Activated gamma-delta T cell treated with anti-CD3 and anti-CD28 coated beads, Interleukin-2, amount 50 U/mL, for 16 hours (primary cell): ENCODE results near the gene BMS1.
"Not testable (repeated sequence)": the region's sequence is repeated elsewhere in the genome, so short reads cannot be mapped to it uniquely, and the experiment has no call there.

Source experiments
- DNase-seq: peaks from one replicate; pipeline ENCODE4 v3.0.0-alpha.2; 2020; ENCODE audit warnings: low read depth

Gene BMS1, protein sequence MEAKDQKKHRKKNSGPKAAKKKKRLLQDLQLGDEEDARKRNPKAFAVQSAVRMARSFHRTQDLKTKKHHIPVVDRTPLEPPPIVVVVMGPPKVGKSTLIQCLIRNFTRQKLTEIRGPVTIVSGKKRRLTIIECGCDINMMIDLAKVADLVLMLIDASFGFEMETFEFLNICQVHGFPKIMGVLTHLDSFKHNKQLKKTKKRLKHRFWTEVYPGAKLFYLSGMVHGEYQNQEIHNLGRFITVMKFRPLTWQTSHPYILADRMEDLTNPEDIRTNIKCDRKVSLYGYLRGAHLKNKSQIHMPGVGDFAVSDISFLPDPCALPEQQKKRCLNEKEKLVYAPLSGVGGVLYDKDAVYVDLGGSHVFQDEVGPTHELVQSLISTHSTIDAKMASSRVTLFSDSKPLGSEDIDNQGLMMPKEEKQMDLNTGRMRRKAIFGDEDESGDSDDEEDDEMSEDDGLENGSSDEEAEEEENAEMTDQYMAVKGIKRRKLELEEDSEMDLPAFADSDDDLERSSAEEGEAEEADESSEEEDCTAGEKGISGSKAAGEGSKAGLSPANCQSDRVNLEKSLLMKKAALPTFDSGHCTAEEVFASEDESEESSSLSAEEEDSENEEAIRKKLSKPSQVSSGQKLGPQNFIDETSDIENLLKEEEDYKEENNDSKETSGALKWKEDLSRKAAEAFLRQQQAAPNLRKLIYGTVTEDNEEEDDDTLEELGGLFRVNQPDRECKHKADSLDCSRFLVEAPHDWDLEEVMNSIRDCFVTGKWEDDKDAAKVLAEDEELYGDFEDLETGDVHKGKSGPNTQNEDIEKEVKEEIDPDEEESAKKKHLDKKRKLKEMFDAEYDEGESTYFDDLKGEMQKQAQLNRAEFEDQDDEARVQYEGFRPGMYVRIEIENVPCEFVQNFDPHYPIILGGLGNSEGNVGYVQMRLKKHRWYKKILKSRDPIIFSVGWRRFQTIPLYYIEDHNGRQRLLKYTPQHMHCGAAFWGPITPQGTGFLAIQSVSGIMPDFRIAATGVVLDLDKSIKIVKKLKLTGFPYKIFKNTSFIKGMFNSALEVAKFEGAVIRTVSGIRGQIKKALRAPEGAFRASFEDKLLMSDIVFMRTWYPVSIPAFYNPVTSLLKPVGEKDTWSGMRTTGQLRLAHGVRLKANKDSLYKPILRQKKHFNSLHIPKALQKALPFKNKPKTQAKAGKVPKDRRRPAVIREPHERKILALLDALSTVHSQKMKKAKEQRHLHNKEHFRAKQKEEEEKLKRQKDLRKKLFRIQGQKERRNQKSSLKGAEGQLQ

DNA sequence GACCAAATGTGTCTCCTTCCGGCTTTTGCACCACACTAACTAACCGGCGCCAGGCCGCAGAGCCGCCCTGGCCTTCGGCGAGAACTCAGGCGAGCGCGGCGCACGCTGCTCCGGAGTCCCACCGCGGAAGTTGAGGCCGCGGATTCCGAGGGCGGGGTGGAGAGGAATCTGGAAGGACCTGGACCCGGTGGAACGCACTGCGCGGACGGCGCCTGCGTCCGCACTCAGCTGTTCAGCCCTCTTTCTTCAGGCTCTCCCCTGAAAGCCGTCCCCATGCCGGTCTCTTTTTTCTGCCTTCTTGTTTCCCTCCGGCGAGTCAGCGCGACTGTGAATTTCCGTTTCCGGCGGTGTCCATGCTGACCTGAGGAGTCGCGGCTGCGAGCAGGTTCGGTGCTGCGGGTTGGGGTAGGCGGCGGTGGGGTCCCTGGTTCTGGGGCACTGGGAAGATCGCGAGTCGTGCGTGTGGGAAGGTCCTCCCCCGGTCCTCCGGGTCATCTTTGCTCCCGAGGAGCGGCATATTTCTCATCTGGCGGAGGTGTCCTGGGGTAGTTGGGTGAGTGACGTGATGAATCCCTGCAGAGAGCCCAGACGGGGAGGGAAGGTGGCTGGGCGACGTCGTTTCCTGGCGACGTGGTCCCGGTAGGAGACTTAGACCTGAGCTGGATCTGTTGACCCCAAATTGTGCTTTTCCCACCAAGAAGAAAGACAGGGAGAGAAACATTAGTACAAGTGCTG is at the start of gene BMS1:
BMS1 (plus strand) TSS at position 350 of the 735 bp plus-strand sequence. CDS start 1,600 bp downstream, outside the sequence.
- DNase-seq: peak; percentile 80

DNA sequence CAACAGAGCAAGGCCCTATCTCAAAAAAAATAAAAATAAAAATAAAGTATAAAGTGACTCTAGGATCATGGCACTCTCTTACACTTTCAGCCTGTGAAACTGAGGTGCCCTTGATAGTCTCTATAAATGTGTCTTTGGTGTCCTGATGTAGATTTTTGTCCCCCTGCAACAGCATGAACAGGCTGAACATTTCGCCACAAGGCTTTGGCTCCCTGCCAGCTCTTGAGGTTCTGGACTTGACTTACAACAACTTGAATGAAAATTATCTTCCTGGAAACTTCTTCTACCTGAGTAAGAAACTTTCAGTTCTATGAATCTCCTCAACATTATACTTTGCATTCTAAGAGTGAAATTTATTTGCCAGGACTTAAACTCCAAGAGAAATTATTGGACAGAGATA is 48.1 kb upstream of the BMS1 start:
- no peak for DNase-seq

DNA sequence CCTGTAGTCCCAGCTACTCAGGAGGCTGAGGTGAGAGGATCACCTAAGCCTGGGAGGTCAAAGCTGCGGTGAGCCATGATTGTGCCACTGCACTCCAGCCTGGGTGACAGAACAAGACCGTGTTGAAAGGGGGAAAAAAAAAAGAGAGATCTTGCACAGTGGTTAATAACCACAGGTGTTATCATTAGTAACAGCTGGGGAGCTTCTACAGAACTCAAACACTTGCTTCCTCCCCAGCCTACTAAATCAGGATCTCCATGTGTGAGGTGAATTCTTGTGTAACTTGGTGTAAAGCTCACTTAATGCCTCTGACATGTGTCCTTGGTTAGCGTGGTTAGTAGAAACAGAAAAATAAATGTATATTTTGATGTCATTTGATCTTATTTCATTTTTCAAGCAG is 43.9 kb upstream of the BMS1 start:
- DNase-seq: no peak

DNA sequence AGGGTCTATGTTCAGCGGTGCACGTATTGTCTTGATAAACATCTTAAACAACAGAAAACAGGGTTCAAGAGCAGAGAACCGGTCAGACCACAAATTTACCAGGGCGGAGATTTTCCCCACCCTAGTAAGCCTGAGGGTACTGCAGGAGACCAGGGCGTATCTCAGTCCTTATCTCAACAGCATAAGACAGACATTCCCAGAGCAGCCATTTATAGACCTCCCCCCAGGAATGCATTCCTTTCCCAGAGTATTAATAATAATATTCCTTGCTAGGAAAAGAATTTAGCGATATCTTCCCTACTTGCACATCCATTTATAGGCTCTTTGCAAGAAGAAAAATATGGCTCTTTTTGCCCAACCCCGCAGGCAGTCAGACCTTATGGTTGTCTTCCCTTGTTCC is 41.1 kb upstream of the BMS1 start:
- DNase-seq: not testable (repeated sequence)

DNA sequence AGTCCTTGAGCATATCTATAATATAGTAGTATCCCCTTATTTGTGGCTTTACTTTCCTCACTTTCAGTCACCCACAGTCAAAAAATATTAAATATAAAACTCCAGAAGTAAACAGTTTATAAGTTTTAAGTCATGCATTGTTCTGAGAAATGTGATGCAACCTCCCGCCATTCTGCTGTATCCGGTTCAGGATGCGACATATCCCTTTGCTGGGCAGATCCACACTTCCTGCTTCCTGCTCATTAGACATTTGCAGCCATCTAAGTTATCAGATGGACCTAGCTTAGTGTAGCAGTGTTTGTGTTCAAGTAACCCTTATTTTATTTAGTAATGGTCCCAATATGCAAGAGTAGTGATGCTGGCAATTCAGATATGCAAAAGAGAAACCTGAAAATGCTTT is 38.9 kb upstream of the BMS1 start:
- DNase-seq: no peak

DNA sequence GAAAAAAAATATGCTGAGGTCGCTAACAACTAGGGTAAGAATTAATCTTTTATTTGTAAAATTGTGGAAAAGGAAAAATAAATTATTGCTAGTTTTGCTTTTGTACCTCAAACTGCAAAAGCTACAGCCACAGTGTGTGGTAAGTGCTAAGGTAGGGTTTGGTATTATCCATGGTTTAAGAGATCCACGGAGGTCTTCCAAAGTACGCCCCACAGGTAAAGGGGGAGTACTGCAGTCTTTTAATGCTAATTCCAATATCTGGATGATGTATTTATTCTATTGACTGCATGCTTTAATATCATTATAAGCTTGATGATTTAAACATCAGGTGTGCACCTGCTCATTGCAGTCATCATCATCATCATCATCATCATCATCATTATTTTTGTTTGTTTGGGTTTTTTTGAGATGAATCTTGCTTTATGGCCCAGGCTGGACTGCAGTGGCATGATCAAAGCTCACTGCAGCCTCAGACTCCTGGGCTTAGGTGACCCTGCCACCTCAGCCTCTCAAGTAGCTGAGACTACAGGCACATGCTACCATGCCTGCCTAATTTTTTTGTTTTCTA is 38.4 kb upstream of the BMS1 start:
- no peak for DNase-seq

DNA sequence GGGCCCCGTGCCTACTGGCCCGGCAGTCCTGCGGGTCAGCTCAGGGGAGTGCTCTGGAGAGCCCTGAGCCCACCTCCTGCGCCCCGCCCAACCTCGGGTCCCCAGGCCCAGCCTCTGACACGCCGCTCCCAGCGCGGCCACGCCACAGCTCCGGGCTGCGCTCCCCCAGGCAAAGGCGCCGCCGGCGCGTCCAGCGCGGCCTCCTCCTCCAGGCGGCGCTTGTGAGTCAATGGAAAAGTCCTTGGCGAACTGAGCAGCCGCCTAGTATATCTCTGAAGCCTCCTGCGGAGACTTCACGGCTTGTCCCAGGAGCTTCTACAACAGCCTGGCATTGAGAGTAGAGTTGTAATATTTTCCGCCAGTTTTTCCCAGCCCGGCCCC is 29.5 kb upstream of the BMS1 start:
- DNase-seq: peak; percentile 39

DNA sequence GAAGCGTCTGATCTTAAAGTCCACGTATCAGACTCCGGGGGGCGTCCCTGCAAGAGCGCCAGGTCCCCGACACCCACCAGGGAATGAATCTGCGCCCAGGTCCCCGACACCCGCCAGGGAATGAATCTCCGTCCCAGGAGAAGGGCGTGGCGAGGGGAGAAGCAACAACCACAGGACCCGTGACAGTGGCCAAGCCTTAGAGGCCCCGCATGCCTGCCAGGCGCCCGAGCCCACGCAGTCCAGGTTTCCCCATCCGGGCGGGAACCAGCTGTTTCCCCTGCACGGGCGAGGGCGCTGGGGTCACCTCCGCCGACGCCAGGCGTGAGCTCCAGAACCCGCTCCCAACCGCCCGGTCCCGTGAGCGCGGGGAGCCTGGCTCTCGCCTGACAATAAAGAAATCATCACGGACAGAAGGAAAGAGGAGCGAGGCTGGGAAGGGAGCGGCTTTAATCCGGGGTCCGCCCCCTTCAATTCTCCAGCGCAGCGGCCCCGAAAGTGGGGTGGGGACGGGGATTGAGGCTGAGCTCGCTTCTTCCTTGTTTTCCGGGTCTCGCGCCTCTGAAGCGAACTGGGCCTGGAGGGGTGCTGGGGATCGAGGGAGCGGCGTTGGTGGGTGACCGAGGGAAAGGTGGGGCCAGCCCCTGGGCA is 29.0 kb upstream of the BMS1 start:
- no peak for DNase-seq

DNA sequence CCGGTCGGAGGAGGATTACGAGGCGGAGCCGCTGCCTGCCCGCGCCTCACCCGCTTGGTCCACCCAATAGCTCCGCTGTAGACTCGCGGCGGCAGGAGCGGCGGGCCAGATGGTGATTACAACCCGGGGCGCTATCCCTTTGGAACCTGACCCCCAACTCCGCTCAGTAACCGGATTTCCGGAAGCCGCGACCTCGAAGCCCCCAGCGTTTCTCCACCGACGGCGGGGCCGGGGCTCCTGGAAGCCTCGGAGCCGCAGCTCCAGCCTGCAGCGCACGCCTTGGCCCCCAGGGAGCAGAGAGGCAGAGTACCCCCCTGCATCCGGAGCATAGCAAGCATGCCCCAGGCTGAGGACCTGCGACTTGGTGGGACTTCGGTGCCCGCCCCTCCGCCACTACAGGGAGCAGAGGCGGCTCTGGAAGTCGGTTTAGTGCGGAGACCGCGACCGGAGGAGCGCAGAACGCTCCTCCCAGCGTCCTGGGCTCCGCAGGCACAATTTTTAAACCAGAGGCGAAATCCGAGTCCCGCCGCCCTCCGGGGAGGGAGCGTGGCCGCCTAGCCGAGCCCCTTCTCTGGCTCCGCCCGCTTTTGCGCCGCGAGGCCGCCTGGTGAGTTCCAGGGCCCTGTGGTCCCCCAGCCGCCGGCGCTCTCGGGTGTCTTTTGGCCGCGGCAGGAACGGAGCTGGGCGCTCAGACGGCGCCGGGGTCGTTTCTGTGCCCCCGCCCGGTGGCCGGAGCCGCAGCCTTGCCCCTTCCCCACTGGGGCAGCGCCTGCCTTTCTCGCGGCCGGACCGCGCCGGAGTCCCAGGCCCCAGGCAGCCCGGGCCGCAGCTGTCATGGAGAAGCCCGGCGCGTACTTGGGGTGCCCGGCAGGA is 28.2 kb upstream of the BMS1 start:
- DNase-seq: no peak

DNA sequence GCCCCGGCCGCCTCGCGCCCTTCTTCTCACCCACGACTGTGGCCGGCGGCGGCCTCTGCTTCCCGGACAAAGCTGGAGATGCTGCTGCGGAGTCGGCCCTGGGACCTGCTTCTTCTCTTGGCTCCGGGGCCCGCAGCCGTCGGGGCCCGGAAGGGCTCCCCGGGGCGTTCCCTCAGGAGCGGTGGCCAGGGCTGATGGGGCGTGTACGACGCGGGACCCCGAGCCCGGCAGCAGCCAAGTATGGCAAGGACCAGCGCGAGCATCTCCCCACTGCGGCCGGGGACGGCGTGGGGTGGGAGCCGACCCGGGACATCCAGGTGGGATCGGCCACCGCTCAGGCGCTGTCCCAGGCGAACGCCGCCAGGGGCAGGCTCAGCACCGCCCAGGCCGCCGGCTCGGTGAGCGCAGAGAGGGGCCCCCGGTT is 27.6 kb upstream of the BMS1 start:
- no peak for DNase-seq

DNA sequence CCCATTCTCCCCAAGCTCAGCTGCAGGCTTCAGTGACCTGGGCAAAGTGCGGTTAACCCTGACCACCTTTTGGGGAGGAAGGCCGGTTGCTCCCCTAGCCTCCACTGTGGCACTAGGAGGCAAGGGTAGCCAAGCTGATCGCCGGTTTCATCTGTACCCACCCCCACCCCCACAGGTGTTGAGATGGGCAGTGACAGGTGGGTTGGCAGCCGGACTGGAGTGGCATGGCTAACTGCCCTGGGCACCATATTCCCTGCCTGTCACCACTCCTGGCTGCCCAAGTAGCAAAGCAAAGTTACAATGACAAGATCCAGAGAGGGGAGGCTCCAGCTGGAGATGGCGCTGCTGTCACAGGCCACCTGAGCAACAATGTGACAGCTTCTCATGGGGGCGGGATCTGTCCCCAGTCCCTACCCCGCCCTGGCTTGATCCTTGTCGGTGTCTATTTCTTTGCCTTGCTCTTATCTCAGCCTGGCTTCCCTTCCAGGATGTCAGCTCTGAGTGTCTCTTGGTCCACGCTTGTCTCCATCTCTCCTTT is 27.0 kb upstream of the BMS1 start:
- DNase-seq: no peak

DNA sequence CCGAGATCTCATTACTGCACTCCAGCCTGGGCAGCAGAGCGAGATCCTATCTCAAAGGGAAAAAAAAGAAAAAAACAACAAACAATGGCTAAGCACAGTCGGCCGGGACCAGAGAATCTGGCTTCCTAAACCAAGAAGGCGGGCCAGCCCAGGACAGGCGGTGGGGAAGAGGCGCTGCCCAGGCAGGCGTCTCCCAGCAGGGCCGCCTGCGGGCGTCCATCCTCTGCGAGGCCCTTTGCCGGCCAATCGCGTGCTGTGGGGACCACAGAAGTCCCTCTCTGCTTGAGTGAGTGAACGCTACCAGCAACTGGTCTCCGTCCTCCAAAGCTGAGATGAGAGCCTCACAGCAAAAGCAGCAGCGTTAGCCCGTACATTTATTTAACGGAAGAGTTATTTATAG is 14.7 kb upstream of the BMS1 start:
- no peak for DNase-seq

DNA sequence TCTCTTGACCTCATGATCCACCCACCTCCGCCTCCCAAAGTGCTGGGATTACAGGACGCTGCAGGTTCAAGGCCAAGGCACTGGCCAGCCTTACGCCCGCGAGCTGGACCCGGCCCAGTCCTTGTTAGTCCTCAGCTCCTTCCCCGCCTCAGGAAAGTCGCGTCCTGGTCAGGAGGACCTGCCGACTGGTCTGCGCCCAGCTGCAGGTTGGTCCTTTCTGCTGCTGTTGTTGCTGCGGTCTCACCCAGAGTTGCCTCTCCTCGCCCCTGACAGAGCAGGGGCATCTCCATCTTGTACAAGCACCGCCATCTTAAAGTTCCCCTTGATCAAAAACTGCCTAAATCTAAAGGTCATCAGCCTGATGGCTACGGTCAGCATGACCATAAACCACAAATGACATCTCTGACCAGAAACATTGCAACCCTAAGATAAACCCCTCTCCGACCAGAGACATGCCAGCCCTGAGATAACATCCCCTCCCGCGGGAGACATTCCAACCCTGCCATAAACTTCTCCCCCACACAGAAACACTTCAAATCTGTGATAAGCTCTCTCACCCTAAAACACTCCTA is 13.9 kb upstream of the BMS1 start:
- DNase-seq: no peak

DNA sequence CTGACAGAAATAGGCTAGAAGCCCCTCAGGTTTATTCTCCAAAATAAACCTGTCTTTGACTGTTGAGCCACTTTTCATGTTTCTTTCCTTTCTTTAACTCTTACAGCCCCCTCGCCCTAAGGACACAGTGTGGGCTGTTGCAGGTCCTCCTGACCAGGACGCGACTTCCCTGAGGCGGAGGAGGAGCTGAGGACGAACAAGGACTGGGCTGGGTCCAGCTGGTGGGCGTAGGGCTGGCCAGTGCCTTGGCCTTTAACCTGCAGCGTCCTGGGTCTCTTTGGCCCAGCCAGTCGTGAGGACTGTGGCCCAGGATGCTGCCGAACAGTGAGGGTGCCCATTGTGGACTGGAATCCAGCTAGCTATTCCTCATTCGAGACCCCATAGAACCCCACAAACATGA is 13.4 kb upstream of the BMS1 start:
- DNase-seq: no peak

DNA sequence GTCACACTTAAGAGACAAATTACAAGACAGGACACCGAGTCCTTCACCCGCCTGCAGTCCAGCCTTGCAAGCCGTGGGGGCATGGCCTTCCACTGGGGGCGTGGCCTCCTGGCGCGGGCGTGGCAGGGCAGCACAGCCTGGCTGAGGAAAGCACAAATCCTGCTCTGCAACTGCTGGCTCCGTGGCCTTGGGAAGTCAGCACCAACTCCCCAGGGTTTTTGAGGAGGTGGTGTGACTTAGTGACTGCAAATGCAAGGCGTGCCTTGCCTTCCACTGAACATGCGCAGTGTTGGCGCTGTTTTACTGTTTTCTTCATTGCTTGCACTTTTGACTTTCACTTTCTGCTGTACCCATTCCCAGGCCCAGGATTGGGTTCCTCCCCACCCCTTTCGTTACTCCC is 12.9 kb upstream of the BMS1 start:
- no peak for DNase-seq

DNA sequence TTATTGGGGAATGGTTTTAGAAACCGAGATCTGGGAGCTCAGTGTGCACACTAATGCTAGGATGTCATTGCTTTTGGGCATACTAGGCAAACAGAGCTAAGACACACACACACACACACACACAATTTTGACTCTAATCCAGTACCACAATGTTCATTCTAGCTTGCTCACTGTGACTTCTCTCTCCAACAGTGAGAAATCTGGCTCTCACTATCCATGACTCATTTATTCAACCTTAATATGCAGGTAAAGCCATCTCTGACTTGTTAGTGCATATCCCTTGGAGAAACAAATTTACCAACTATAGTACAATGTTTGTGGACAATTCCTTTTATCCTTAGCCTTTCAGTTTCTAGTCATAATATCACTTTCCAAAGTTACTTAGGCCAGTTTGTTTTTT is 5.9 kb upstream of the BMS1 start:
- DNase-seq: no peak

DNA sequence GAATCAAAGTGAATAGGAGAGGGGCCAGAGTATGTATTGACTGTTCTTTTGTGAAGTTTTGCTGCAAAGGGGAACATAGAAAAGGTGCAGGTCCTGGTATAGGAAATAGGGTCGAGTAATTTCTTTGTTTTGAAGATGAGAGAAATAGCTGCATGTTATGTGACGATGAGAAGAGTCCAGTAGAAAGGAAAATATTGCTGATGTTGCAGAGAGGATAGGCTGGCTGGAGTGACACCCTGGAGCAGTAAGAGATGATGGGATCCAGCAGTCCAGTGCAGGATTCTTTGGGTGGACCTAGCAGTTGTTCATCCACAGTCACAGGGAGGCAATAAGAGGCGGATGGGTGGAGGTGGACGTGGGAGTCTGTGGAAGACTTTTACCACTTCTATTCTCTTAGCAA is 2.1 kb upstream of the BMS1 start:
- DNase-seq: no peak

DNA sequence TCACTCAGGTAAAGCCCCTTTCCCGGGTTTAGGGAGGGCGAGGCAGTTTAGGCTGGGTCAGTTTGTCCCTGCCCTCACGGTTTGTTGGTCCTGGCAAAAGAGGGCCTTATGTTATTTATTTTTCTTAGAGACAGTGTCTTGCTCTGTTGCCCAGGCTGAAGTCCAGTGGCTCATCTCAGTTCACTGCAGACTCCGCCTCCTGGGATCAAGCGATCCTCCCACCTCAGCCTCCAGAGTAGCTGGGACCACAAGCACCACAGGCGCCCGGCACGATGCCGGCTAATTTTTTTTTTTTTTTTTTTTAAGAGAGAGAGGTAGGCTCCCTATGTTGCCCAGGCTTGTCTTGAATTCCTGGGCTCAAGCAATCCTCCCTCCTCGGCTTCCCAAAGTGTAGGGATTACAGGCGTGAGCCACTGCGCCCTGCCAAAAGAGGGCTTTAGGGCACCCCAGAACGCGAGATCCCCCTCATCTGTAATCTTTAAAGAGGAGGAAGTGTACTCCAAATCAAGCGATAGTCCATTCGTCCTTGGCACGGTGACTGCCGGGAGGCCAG is 626 bp upstream of the BMS1 start:
- no peak for DNase-seq

DNA sequence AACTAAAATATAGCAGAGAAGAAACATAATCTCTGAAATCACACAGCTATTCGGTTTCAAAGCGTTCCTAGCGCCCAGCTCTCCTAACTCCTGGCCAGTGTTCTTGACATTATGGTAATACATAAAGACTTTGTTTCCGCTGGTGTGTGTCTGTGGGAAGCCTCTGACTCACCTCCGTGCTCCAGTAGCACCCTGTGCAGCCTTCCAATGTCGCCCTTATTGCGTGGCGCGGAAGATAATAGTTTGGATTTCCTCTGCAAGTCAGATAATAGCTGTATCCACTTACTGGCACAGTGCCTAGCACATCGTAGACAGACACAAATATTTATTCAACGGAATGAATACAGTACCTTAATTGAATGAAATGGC is 570 bp downstream of the BMS1 start:
- DNase-seq: no peak
